Mesodermal cell (in vitro differentiated cells): ENCODE results near the gene JAKMIP1.

ENCODE experiments used
- H3K27ac ChIP-seq: 2 replicates; pipeline ENCODE4 v1.7.0; 2013; ENCODE audit warnings: mild to moderate bottlenecking, low read depth, low read length, moderate library complexity; ENCODE audit not compliant: severe bottlenecking
- H3K36me3 ChIP-seq: 2 replicates; pipeline ENCODE4 v1.7.1; 2013; ENCODE audit warnings: mild to moderate bottlenecking, low read length, moderate library complexity; ENCODE audit not compliant: control insufficient read depth, insufficient read depth
- H3K4me1 ChIP-seq: one replicate; pipeline ENCODE4 v1.7.1; 2013; ENCODE audit warnings: mild to moderate bottlenecking, low read length; ENCODE audit not compliant: insufficient read depth, control insufficient read depth, poor library complexity, severe bottlenecking
- H3K4me3 ChIP-seq: 2 replicates; pipeline ENCODE4 v1.7.0; 2013; ENCODE audit warnings: low read length, control low read depth, mild to moderate bottlenecking; ENCODE audit not compliant: insufficient read depth, poor library complexity, severe bottlenecking; ENCODE audit errors: extremely low read depth
- H3K9me3 ChIP-seq: 2 replicates; pipeline ENCODE4 v1.7.1; 2013; ENCODE audit warnings: mild to moderate bottlenecking, low read length, moderate library complexity; ENCODE audit not compliant: control insufficient read depth
- WGBS, 2 experiments: methylation state at CpG; one replicate each; pipeline ENCODE4 v1.1.5; 2013; ENCODE audit warnings: missing lambda C conversion rate in 2 of 2; ENCODE audit not compliant: insufficient coverage in 2 of 2; 5-methylcytosine and 5-hydroxymethylcytosine counted together

Gene JAKMIP1

GRCh38 chr4:5988086-5988845, 212.1 kb downstream of the JAKMIP1 start:
- 87 to 93% methylated on average over 11 to 14 of the region's 14 CpGs for WGBS, 2 experiments
- Histone ChIP-seq H3K9me3 (peaks cover 7% of the 10 kb centered on the region), H3K4me3 (no peak overlapping the region), H3K4me1 (no peaks in the 10 kb centered on the region), H3K36me3 (no peaks in the 10 kb centered on the region), H3K27ac (no peak overlapping the region)

- H3K4me1 ChIP-seq, result no peaks in the 10 kb centered on the region
- peaks cover 8% of the 10 kb centered on the region for H3K9me3 ChIP-seq
- no peaks in the 10 kb centered on the region for H3K36me3 ChIP-seq
- H3K4me3 ChIP-seq, result no peak overlapping the region
- no peak overlapping the region for H3K27ac ChIP-seq
Measured at GRCh38 chr4:5984843-5985242, 215.5 kb downstream of the JAKMIP1 start.

- Histone ChIP-seq H3K4me3 (no peak overlapping the region), H3K9me3 (peaks cover 8% of the 10 kb centered on the region), H3K27ac (no peak overlapping the region), H3K4me1 (no peaks in the 10 kb centered on the region), H3K36me3 (no peaks in the 10 kb centered on the region)
- WGBS, 2 experiments, result 82 to 85% methylated on average over 7 to 9 of the region's 9 CpGs
Measured at GRCh38 chr4:5982156-5982973, 218.0 kb downstream of the JAKMIP1 start.

- no peaks in the 10 kb centered on the region for H3K4me1 ChIP-seq
- 85 to 92% methylated on average over 2 of the region's 3 CpGs for WGBS, 2 experiments
- H3K27ac ChIP-seq, result no peak overlapping the region
- peaks cover 8% of the 10 kb centered on the region for H3K9me3 ChIP-seq
- H3K36me3 ChIP-seq, result no peaks in the 10 kb centered on the region
- H3K4me3 ChIP-seq, result no peak overlapping the region
Measured at GRCh38 chr4:5980436-5981155, 219.8 kb downstream of the JAKMIP1 start.

GRCh38 chr4:5979981-5980380, 220.4 kb downstream of the JAKMIP1 start:
- H3K4me3 ChIP-seq, result no peak overlapping the region
- H3K36me3 ChIP-seq, result no peaks in the 10 kb centered on the region
- whole genome bisulfite sequencing, 2 experiments, result 23 to 38% methylated on average over 8 to 9 of the region's 11 CpGs
- H3K9me3 ChIP-seq, result peaks cover 8% of the 10 kb centered on the region
- H3K27ac ChIP-seq, result no peak overlapping the region
- H3K4me1 ChIP-seq, result no peaks in the 10 kb centered on the region

- Histone ChIP-seq H3K36me3 (no peaks in the 10 kb centered on the region), H3K4me3 (no peak overlapping the region), H3K9me3 (no peaks in the 10 kb centered on the region), H3K4me1 (no peaks in the 10 kb centered on the region), H3K27ac (no peak overlapping the region)
- WGBS, 2 experiments, result 70 to 85% methylated on average over 5 to 9 of the region's 9 CpGs
Measured at GRCh38 chr4:5976921-5977320, 223.4 kb downstream of the JAKMIP1 start.

DNA sequence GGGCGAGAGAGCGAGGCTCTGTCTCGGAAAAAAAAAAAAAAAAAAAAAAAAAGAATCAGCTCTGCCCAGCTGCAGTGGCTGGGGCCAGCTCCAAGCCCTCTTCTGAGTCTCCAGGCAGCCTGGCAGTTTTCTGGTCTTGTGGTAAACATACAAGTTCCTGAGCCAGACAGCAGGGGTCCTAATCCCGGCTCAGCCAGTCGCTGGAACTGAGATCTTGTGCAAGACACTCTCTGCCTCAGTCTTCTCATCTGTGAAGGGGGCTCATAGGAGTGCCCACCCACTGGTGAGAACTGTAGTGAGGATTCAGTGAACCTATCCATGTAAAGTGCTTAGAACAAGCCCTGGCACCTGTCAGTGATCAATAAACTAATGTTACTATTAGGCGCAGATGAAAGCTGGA, 223.9 kb downstream of the JAKMIP1 start:
- H3K4me1 ChIP-seq, result no peaks in the 10 kb centered on the region
- H3K27ac ChIP-seq, result no peak overlapping the region
- no peaks in the 10 kb centered on the region for H3K36me3 ChIP-seq
- H3K9me3 ChIP-seq, result no peaks in the 10 kb centered on the region
- 86 to 94% methylated on average over 3 of the region's 6 CpGs for WGBS, 2 experiments
- H3K4me3 ChIP-seq, result no peak overlapping the region
